Thyroid gland (tissue), 4 donors: ENCODE results near the gene RASGRP3.

Experiments
- CTCF ChIP-seq, 6 experiments: fragments of 200-600 bp in 3 of 6; fragments of 450-650 bp in 3 of 6; sonication (generic) in 3 of 6; IDR thresholded peaks; one replicate each; pipeline ENCODE4 v1.5.1; 2016 to 2019; ENCODE audit warnings: antibody characterized with exemption in 6 of 6, mild to moderate bottlenecking in 2 of 6, inconsistent platforms in 1 of 6, moderate library complexity in 1 of 6
- POLR2A ChIP-seq, 2 donors: fragments of 450-650 bp; IDR thresholded peaks; one replicate each; pipeline ENCODE4 v1.6.1; 2017; ENCODE audit warnings: antibody characterized with exemption in 2 of 2, mild to moderate bottlenecking in 2 of 2, moderate library complexity in 1 of 2

DNA sequence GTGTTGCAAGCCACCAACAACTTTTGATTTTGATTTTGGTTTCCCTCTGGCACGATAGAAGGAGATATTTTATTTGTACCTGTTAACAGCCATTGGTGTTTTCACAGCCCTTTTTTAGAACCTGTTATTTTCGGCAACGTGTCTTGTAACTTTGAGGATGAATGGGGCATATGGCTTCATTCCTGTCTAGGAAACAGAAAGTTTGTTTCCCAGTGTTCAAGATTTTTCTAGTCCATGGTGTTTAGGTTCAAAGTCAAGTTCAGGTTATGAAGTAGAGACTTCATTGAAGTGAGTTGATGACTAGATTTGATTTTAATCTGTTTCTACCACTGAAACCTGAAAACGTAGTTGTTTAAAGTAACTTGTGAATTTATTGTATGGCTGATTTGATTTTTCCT is 343 bp downstream of the RASGRP3 start:
- TF ChIP-seq POLR2A (IDR thresholded peaks at IDR 0.05) (no peak), CTCF (IDR thresholded peaks at IDR 0.05) (no peak)
